Heart left ventricle (tissue), 16 donors: ENCODE results near the gene LRRC18. TPM values are rescaled to one million over a fixed set of nuclear protein-coding genes. Genes with fewer than 3 reads are reported as not detected.

ENCODE experiments used
- ATAC-seq, 4 donors: fragments of 200-7000 bp; cut with Tn5 transposase; one replicate each; pipeline ENCODE4 v1.9.1; 2020 to 2022; ENCODE audit warnings: moderate library complexity in 4 of 4, mild to moderate bottlenecking in 3 of 4, moderate number of reproducible peaks in 1 of 4
- DNase-seq, 5 donors: peaks; one replicate each; pipeline ENCODE4 v3.0.0-alpha.2; 2020
- H3K27ac ChIP-seq, 12 donors: fragments of 200-600 bp; sonication (generic) in 4 of 12; one replicate each; pipeline versions ENCODE4 v1.5.0 to v1.8.0; 2016 to 2022; ENCODE audit warnings: mild to moderate bottlenecking in 2 of 12
- H3K27me3 ChIP-seq, 9 donors: fragments of 200-600 bp; sonication (generic) in 2 of 9; one replicate each; pipeline versions ENCODE4 v1.5.1 to v1.8.0; 2016 to 2022; ENCODE audit warnings: mild to moderate bottlenecking in 3 of 9
- H3K36me3 ChIP-seq, 9 donors: fragments of 200-600 bp; sonication (generic) in 2 of 9; one replicate each; pipeline versions ENCODE4 v1.5.0 to v1.8.0; 2018 to 2022; ENCODE audit warnings: mild to moderate bottlenecking in 2 of 9
- H3K4me1 ChIP-seq, 12 donors: fragments of 200-600 bp; sonication (generic) in 4 of 12; one replicate each; pipeline versions ENCODE4 v1.5.0 to v1.8.0; 2016 to 2022; ENCODE audit warnings: mild to moderate bottlenecking in 3 of 12
- H3K4me3 ChIP-seq, 12 donors: fragments of 200-600 bp; sonication (generic) in 4 of 12; one replicate each; pipeline versions ENCODE4 v1.5.0 to v1.8.0; 2017 to 2022; ENCODE audit warnings: mild to moderate bottlenecking in 9 of 12, moderate library complexity in 4 of 12
- H3K9me3 ChIP-seq, 12 donors: fragments of 200-600 bp; sonication (generic) in 4 of 12; one replicate each; pipeline versions ENCODE4 v1.5.0 to v1.8.0; 2016 to 2022; ENCODE audit warnings: mild to moderate bottlenecking in 1 of 12
- POLR2A ChIP-seq, 2 donors: fragments of 450-650 bp; IDR thresholded peaks; one replicate each; pipeline ENCODE4 v1.6.1; 2017; ENCODE audit warnings: antibody characterized with exemption in 2 of 2, mild to moderate bottlenecking in 2 of 2, moderate library complexity in 2 of 2
- WGBS, 4 donors: extraction: QIAGEN DNeasy Blood & Tissue Kit in 2 of 4; methylation state at CpG; one replicate each; pipeline versions ENCODE4 v1.1.5 to v1.1.7; 2013 to 2018; 5-methylcytosine and 5-hydroxymethylcytosine counted together
- intact Hi-C, 10 donors: fragments of 100-400 bp; cut with DNase I; formaldehyde crosslinking; loops; one replicate each; pipeline versions ENCODE4 v1.11.1 to v1.14.2; 2022
- microRNA-seq, 4 donors: library from miRNA; unstranded; fragments of <30 nt; microRNA quantifications; one replicate each; pipeline versions ENCODE4 to v1.2.0, GENCODE V29; 2017 to 2020
- polyA plus RNA-seq, 2 donors: library from polyadenylated mRNA; stranded (reverse); fragments of 200-250 nt; gene quantifications; one replicate each; pipeline ENCODE4 v1.2.3, GENCODE V29; 2013
- total RNA-seq, 9 donors: library from RNA; depleted of rRNA in 2 of 9; stranded (reverse); fragments of >200 nt in 2 of 9; fragmentation: NEBNext Ultra II Directional in 3 of 9; extraction: Animal tissue kit (Norgen Biotek cat#: 25700) in 3 of 9; gene quantifications; one replicate each; pipeline versions ENCODE4 v1.1.0 to v1.2.4, GENCODE V29; 2016 to 2023
- TF ChIP-seq, protein P1 (sequence below), 12 donors: fragments of 200-600 bp; sonication (generic) in 4 of 12; IDR thresholded peaks; one replicate each; pipeline versions ENCODE4 v1.5.0 to v1.8.0; 2018 to 2022; ENCODE audit warnings: antibody characterized with exemption in 12 of 12, mild to moderate bottlenecking in 5 of 12
- donor health status: ischemic (EF 13 %, LVEDD 7.1; RV severe dilation, severe dysfunction).
- donor health status: healthy with polysubstance abuse.
- donor health status: DM: no; HTN: yes; CAD: no.
- donor health status: DM: no; HTN: no; CAD: no.
- donor health status: ischemic (EF 25% LVEDD 6.9; RV normal size, moderate dysfunction).
- donor health status: ischemic (EF 25% LVEDD 5.7; RV mildly dilated, moderate dysfunction).
- donor health status: healthy.
- donor health status: DM: yes; HTN: yes; CAD: no.
- donor health status: ischemic (EF 35%, LVEDD 5.7; RV mildly dilated, moderate dysfunction).
- donor health status: nonischemic (EF 11% LVEDD 7.7; RV severe dilation, severe dysfunction).
- donor health status: DM: yes; HTN: yes; CAD: no.
- donor health status: PGD.
- donor health status: ischemic (EF 29% LVEDD 5.4; RV normal size, mild dysfunction).
- donor health status: nonischemic (EF 23%, LVEDD 6.1; RV moderate dilation, normal function).

Gene LRRC18
- total and polyA plus RNA-seq, 11 donors: not detected

DNA sequence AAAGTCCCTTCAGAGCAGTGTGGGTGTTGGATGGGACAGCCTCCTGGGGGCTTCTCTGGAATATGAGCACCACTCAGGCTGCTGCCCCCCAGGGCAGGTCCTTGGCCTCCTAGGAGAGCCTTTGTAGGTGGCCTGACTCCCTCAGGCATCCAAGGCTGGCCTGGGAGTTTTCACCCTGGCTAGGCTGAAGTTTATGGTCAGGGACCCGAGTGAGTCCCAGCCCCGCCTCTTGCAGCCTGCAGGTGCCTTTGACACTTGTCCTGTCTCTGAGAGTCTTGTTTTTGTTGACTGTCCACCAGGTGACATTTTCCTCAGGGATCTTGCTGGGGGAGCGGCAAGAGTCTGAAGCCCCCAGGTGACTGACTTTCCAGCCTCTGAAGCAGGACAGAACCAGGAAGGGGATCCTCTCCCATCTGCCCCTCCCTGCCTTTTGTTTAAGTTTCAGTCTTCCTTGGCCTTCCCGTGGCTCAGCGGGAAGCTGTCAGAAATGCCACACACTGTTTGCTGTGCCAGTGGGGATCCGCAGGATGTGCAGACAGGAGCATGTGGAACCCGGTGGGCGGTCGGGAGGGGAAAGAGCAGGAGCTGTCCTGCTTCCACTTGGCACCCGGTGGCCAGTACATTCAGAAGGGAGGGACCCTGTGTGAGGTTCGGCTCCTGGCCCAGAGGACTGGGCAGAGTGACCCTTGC, 59.5 kb downstream of the LRRC18 start:
- H3K27me3 ChIP-seq: no peaks in the 10 kb centered on the region
- no peaks in the 10 kb centered on the region for H3K4me1 ChIP-seq
- DNase-seq (no peak), ATAC-seq (no peak)
- intact Hi-C loops: loop anchor here in 1 of 10 donors (10.0 kb wide), 1 partner anchor 285 kb away; no protein-coding TSS in a partner anchor
- H3K9me3 ChIP-seq: no peaks in the 10 kb centered on the region
- no peak overlapping the region for H3K27ac ChIP-seq
- 61 to 78% (median 64%) methylated on average over 11 of the region's 11 CpGs for WGBS, 4 donors
- H3K36me3 ChIP-seq: no peaks in the 10 kb centered on the region
- no peak for TF ChIP-seq POLR2A (IDR thresholded peaks at IDR 0.05)
- TF ChIP-seq, protein P1, sequence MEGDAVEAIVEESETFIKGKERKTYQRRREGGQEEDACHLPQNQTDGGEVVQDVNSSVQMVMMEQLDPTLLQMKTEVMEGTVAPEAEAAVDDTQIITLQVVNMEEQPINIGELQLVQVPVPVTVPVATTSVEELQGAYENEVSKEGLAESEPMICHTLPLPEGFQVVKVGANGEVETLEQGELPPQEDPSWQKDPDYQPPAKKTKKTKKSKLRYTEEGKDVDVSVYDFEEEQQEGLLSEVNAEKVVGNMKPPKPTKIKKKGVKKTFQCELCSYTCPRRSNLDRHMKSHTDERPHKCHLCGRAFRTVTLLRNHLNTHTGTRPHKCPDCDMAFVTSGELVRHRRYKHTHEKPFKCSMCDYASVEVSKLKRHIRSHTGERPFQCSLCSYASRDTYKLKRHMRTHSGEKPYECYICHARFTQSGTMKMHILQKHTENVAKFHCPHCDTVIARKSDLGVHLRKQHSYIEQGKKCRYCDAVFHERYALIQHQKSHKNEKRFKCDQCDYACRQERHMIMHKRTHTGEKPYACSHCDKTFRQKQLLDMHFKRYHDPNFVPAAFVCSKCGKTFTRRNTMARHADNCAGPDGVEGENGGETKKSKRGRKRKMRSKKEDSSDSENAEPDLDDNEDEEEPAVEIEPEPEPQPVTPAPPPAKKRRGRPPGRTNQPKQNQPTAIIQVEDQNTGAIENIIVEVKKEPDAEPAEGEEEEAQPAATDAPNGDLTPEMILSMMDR (IDR thresholded peaks at IDR 0.05): no peak
- no peak overlapping the region for H3K4me3 ChIP-seq

DNA sequence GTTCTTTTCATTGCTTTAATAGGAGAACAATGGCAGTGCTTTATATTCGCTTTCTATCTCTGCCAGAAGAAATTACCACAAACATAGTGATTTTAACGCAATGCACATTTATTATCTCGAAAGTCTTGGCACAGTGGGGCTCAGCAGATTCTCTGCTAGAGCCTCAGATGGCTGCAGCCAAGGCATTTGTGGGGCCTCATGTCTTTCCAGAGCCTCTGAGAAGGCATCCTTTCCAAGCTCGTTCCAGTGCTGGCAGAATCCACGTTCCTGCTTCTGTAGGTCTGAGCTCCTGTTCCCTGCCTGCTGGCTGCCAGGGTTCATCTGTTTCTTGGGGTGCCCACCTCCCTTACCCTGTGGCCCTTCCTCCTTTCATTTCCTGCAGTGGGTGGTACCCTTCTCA, 60.2 kb downstream of the LRRC18 start:
- no peaks in the 10 kb centered on the region for H3K27me3 ChIP-seq
- H3K27ac ChIP-seq: no peak overlapping the region
- no peaks in the 10 kb centered on the region for H3K36me3 ChIP-seq
- H3K4me3 ChIP-seq: no peak overlapping the region
- intact Hi-C loops: no loop called here
- H3K9me3 ChIP-seq: no peaks in the 10 kb centered on the region
- ATAC-seq (no peak), DNase-seq (no peak)
- TF ChIP-seq POLR2A (IDR thresholded peaks at IDR 0.05): no peak
- TF ChIP-seq, protein P1 (IDR thresholded peaks at IDR 0.05): no peak
- 79 to 88% (median 81%) methylated on average over 5 of the region's 5 CpGs for WGBS, 4 donors
- no peaks in the 10 kb centered on the region for H3K4me1 ChIP-seq

DNA sequence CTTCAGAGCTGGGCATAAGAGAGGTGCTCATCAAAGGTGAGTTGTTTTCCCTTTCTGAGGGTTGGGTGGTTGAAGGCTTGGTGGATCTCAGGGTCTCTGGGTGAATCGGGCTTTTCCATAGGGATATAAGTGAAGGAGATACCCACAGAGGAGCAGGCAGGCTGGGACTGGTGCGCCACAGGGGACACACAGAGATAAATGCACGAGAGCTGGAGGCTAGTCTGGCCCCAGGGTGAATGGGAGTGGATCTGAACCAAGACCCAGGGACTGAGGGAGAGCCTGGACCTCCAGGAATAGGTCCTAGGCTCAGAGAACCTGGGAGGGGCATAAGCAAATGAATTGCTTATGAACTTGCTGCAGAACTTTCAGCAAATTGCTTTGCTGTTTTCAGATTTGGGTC, 61.5 kb downstream of the LRRC18 start:
- Histone ChIP-seq H3K27me3 (no peaks in the 10 kb centered on the region), H3K9me3 (no peaks in the 10 kb centered on the region), H3K4me1 (no peaks in the 10 kb centered on the region), H3K27ac (no peak overlapping the region), H3K4me3 (no peak overlapping the region), H3K36me3 (no peaks in the 10 kb centered on the region)
- WGBS, 4 donors: 87 to 92% (median 91%) methylated on average over 3 of the region's 3 CpGs
- intact Hi-C loops: no loop called here
- ATAC-seq (no peak), DNase-seq (no peak)
- no peak for TF ChIP-seq POLR2A (IDR thresholded peaks at IDR 0.05)
- TF ChIP-seq, protein P1 (IDR thresholded peaks at IDR 0.05): no peak

DNA sequence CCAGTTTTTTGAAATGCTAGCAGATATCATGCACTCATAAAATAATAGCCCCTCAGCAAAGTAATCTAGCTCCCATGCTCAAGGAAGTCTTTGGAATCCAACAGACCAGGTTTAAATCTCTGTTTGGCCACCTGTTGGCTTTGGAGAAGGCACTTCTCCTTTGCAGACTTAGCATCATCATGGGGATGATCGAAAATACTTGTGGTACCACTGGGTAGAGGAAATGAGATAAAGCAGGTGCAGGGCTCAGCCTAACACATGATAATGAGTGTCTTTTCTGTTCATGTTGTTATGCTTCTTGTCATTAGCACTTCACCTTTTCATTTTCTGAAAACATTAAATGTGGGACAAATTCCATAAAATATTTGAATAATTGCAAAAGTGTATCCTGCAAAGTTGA, 67.4 kb downstream of the LRRC18 start:
- ATAC-seq (no peak), DNase-seq (no peak)
- Histone ChIP-seq H3K27me3 (no peaks in the 10 kb centered on the region), H3K4me3 (no peak overlapping the region), H3K27ac (no peak overlapping the region), H3K9me3 (no peaks in the 10 kb centered on the region), H3K36me3 (peaks cover 0 to 5% (median 0%) of the 10 kb centered on the region in 9 donors), H3K4me1 (no peaks in the 10 kb centered on the region)
- TF ChIP-seq, protein P1 (IDR thresholded peaks at IDR 0.05): no peak
- no peak for TF ChIP-seq POLR2A (IDR thresholded peaks at IDR 0.05)
- intact Hi-C loops: no loop called here
- WGBS, 4 donors: 82 to 94% (median 86%) methylated on average over 1 of the region's 1 CpG

Small RNAs within 50 kb of the gene (microRNA-seq; reads per million reads assigned to microRNA genes)
- gene MIR4294: 0 reads per million in 4 donors

Other genes starting within 250 kb of the LRRC18 start
- gene VSTM4, start 175.7 kb upstream of the LRRC18 start, total RNA-seq: 10 to 100 TPM in 8 of 9 donors, 1 to 10 TPM in 1; 8.6 to 22.1 (median 15.8) TPM
- 1 to 10 TPM; 5.6 to 6.9 TPM for gene VSTM4, start 175.7 kb upstream of the LRRC18 start, polyA plus RNA-seq
- not detected for gene FAM170B, start 194.2 kb upstream of the LRRC18 start, total RNA-seq
- not detected for gene FAM170B, start 194.2 kb upstream of the LRRC18 start, polyA plus RNA-seq
- 10 to 100 TPM in 8 of 9 donors, 1 to 10 TPM in 1; 7.9 to 38.7 (median 16.5) TPM for gene TMEM273, start 248.6 kb upstream of the LRRC18 start, total RNA-seq
- gene TMEM273, start 248.6 kb upstream of the LRRC18 start, polyA plus RNA-seq: 10 to 100 TPM; 17.2 to 19.5 TPM